IMR-90 (cell line): ENCODE data around the gene ARPC4. TPM values are rescaled to one million over a fixed set of nuclear protein-coding genes. Genes with fewer than 3 reads are reported as not detected.

Experiments used
- ATAC-seq: fragments of 200-7000 bp; cut with Tn5 transposase; 2 replicates; pipeline ENCODE4 v1.9.1; 2020; ENCODE audit warnings: low read depth, mild to moderate bottlenecking, moderate library complexity
- BruUV-seq: library from RNA; stranded (reverse); fragments of 400-500 nt; replicated peaks from 2 replicates; lab custom pipeline; 2021; lab: Mats Ljungman, UMichigan
- CTCF ChIA-PET: fragments of 300-600 bp; formaldehyde crosslinking; extraction: SDS; loops from one replicate; lab custom pipeline; 2021; ENCODE audit warnings: antibody characterized with exemption; lab: Yijun Ruan, JAX
- POLR2A ChIA-PET: fragments of 300-600 bp; sonication (Branson Sonifier 250); formaldehyde crosslinking; loops from one replicate; lab custom pipeline; 2022; ENCODE audit warnings: antibody characterized with exemption; ENCODE audit not compliant: unreplicated experiment; lab: Charles Lee
- DNase-seq: peaks from one replicate; pipeline ENCODE4 v3.0.0; 2013
- H2AFZ ChIP-seq: replicated peaks from 2 replicates; pipeline ENCODE3; 2013; ENCODE audit warnings: low read length, mild to moderate bottlenecking; ENCODE audit not compliant: poor library complexity
- H2AK5ac ChIP-seq: 2 replicates; pipeline ENCODE4 v1.6.1; 2013; ENCODE audit warnings: low read depth, low read length, inconsistent platforms
- H2AK9ac ChIP-seq: replicated peaks from 2 replicates; pipeline ENCODE3; 2013; ENCODE audit warnings: mild to moderate bottlenecking, low read depth, low read length, moderate library complexity; ENCODE audit not compliant: poor library complexity
- H2BK120ac ChIP-seq: 2 replicates; pipeline ENCODE4 v1.6.1; 2013; ENCODE audit warnings: low read depth, low read length, inconsistent platforms
- H2BK15ac ChIP-seq: 3 replicates; pipeline ENCODE4 v1.6.1; 2013; ENCODE audit warnings: low read depth, low read length, inconsistent platforms
- H2BK20ac ChIP-seq: 2 replicates; pipeline ENCODE4 v1.6.1; 2013; ENCODE audit warnings: low read depth, mild to moderate bottlenecking, inconsistent platforms, low read length, moderate library complexity
- H2BK5ac ChIP-seq: 2 replicates; pipeline ENCODE4 v1.6.1; 2013; ENCODE audit warnings: mild to moderate bottlenecking, low read depth, low read length, inconsistent platforms; ENCODE audit not compliant: poor library complexity, severe bottlenecking
- H3K14ac ChIP-seq: replicated peaks from 2 replicates; pipeline ENCODE4 v1.6.1; 2013; ENCODE audit warnings: low read depth, low read length, inconsistent platforms
- H3K18ac ChIP-seq: 2 replicates; pipeline ENCODE4 v1.6.1; 2013; ENCODE audit warnings: low read depth, low read length, control low read depth
- H3K23ac ChIP-seq: 2 replicates; pipeline ENCODE4 v1.6.1; 2013; ENCODE audit warnings: low read depth, low read length, inconsistent platforms
- H3K27ac ChIP-seq: 2 replicates; pipeline ENCODE4 v1.5.1; 2013; ENCODE audit warnings: mild to moderate bottlenecking, control low read depth, low read length; ENCODE audit not compliant: insufficient read depth
- H3K27me3 ChIP-seq: 2 replicates; pipeline ENCODE4 v1.6.1; 2013; ENCODE audit warnings: low read length; ENCODE audit not compliant: control insufficient read depth, insufficient read depth
- H3K36me3 ChIP-seq: 2 replicates; pipeline ENCODE4 v1.6.1; 2013; ENCODE audit warnings: low read length, mixed read lengths; ENCODE audit not compliant: control insufficient read depth, insufficient read depth
- H3K4ac ChIP-seq: 2 replicates; pipeline ENCODE4 v1.6.1; 2013; ENCODE audit warnings: low read depth, low read length, inconsistent platforms
- H3K4me1 ChIP-seq: 2 replicates; pipeline ENCODE4 v1.6.1; 2013; ENCODE audit warnings: low read length, mixed read lengths; ENCODE audit not compliant: control insufficient read depth, insufficient read depth
- H3K4me2 ChIP-seq: 2 replicates; pipeline ENCODE4 v1.6.1; 2013; ENCODE audit warnings: low read depth, mild to moderate bottlenecking, control low read depth, low read length, moderate library complexity
- H3K4me3 ChIP-seq: 2 replicates; pipeline ENCODE4 v1.5.1; 2013; ENCODE audit warnings: low read depth, mild to moderate bottlenecking, control low read depth, low read length, moderate library complexity; ENCODE audit not compliant: insufficient read depth
- H3K56ac ChIP-seq: 2 replicates; pipeline ENCODE4 v1.6.1; 2013; ENCODE audit warnings: low read length, inconsistent platforms; ENCODE audit not compliant: insufficient read depth; ENCODE audit errors: extremely low read depth
- H3K79me1 ChIP-seq, 2 experiments: 2 replicates each; pipeline ENCODE4 v1.6.1; 2013; ENCODE audit warnings: low read length in 2 of 2, inconsistent platforms in 1 of 2, low read depth in 1 of 2
- H3K9ac ChIP-seq: 2 replicates; pipeline ENCODE4 v1.6.1; 2013; ENCODE audit warnings: low read depth, low read length, control low read depth
- H3K9me1 ChIP-seq: 2 replicates; pipeline ENCODE4 v1.6.1; 2013; ENCODE audit warnings: low read length, inconsistent platforms; ENCODE audit not compliant: insufficient read depth
- H3K9me3 ChIP-seq: 2 replicates; pipeline ENCODE4 v1.6.1; 2013; ENCODE audit warnings: low read length; ENCODE audit not compliant: control insufficient read depth, insufficient read depth
- H4K20me1 ChIP-seq: 2 replicates; pipeline ENCODE4 v1.6.1; 2013; ENCODE audit warnings: low read length, inconsistent platforms; ENCODE audit not compliant: insufficient read depth
- H4K5ac ChIP-seq: 2 replicates; pipeline ENCODE4 v1.6.1; 2013; ENCODE audit warnings: mild to moderate bottlenecking, low read depth, low read length, control low read depth
- H4K8ac ChIP-seq, 2 experiments: 2 replicates each; pipeline ENCODE4 v1.6.1; 2013; ENCODE audit warnings: low read depth in 2 of 2, low read length in 2 of 2, control low read depth in 1 of 2, inconsistent platforms in 1 of 2
- H4K91ac ChIP-seq: 2 replicates; pipeline ENCODE4 v1.6.1; 2013; ENCODE audit warnings: low read depth, low read length, inconsistent platforms; ENCODE audit not compliant: insufficient read depth
- BHLHE40 ChIP-seq: fragments of 150-350 bp; IDR thresholded peaks from 2 replicates; pipeline ENCODE4 v1.6.1; 2016; ENCODE audit warnings: mild to moderate bottlenecking, low read depth, low read length
- CEBPB ChIP-seq: IDR thresholded peaks from 2 replicates; pipeline ENCODE4 v1.6.1; 2012; ENCODE audit warnings: low read depth, low read length, improper control_type of control experiment
- CHD1 ChIP-seq: IDR thresholded peaks from 2 replicates; pipeline ENCODE4 v1.6.1; 2012; ENCODE audit warnings: low read depth, low read length, improper control_type of control experiment
- CTCF ChIP-seq: conservative IDR thresholded peaks from 2 replicates; pipeline ENCODE4 v1.5.1; 2012; ENCODE audit warnings: mild to moderate bottlenecking, low read depth, low read length, improper control_type of control experiment
- ELK1 ChIP-seq: fragments of 150-350 bp; IDR thresholded peaks from 2 replicates; pipeline ENCODE4 v1.6.1; 2016; ENCODE audit warnings: low read depth, mild to moderate bottlenecking, low read length, moderate library complexity, borderline replicate concordance
- FOS ChIP-seq: fragments of 150-350 bp; IDR thresholded peaks from 2 replicates; pipeline ENCODE4 v1.6.1; 2016; ENCODE audit warnings: low read depth, low read length
- MAFK ChIP-seq: IDR thresholded peaks from 2 replicates; pipeline ENCODE4 v1.6.1; 2012; ENCODE audit warnings: low read depth, low read length, improper control_type of control experiment
- MAZ ChIP-seq: IDR thresholded peaks from 2 replicates; pipeline ENCODE4 v1.6.1; 2012; ENCODE audit warnings: low read depth, mild to moderate bottlenecking, low read length, improper control_type of control experiment, moderate library complexity, borderline replicate concordance
- MXI1 ChIP-seq: IDR thresholded peaks from 2 replicates; pipeline ENCODE4 v1.6.1; 2012; ENCODE audit warnings: low read depth, mild to moderate bottlenecking, low read length, moderate library complexity, borderline replicate concordance
- NFE2L2 ChIP-seq: fragments of 150-350 bp; IDR thresholded peaks from 2 replicates; pipeline ENCODE4 v1.6.1; 2016; ENCODE audit warnings: low read depth, mild to moderate bottlenecking, low read length
- POLR2A ChIP-seq: IDR thresholded peaks from 2 replicates; pipeline ENCODE4 v1.6.1; 2012; ENCODE audit warnings: mild to moderate bottlenecking, low read depth, low read length
- RAD21 ChIP-seq: IDR thresholded peaks from 2 replicates; pipeline ENCODE4 v1.6.1; 2012; ENCODE audit warnings: low read length, improper control_type of control experiment
- RCOR1 ChIP-seq: IDR thresholded peaks from 2 replicates; pipeline ENCODE4 v1.6.1; 2012; ENCODE audit warnings: mild to moderate bottlenecking, low read length, improper control_type of control experiment; ENCODE audit not compliant: insufficient replicate concordance
- RFX5 ChIP-seq: IDR thresholded peaks from 2 replicates; pipeline ENCODE4 v1.8.0; 2012; ENCODE audit warnings: low read depth, mild to moderate bottlenecking, low read length, moderate library complexity
- SMC3 ChIP-seq: fragments of 150-350 bp; IDR thresholded peaks from 2 replicates; pipeline ENCODE4 v1.6.1; 2016; ENCODE audit warnings: low read depth, mild to moderate bottlenecking, antibody characterized with exemption, low read length, moderate library complexity
- WGBS, 2 experiments: methylation state at CpG; one replicate each; pipeline versions ENCODE4 v1.1.5 to v1.1.7; 2013; ENCODE audit warnings: missing lambda C conversion rate in 2 of 2; ENCODE audit not compliant: insufficient read length in 1 of 2; ENCODE audit errors: extremely low coverage in 2 of 2; 5-methylcytosine and 5-hydroxymethylcytosine counted together
- dilution Hi-C: fragments of 300-500 bp; cut with HindIII; formaldehyde crosslinking; loops from one replicate; pipeline ENCODE4 v1.14.3; 2018; ENCODE audit warnings: low sequenced_read_pairs; ENCODE audit not compliant: unreplicated experiment
- in situ Hi-C: fragments of 300-500 bp; cut with MboI; formaldehyde crosslinking; loops from 3 replicates; pipeline ENCODE4 v1.14.3; 2019; ENCODE audit warnings: low sequenced_read_pairs, inconsistent platforms, mixed read lengths
- intact Hi-C: fragments of 100-400 bp; cut with micrococcal nuclease; formaldehyde crosslinking; loops from 2 replicates; pipeline ENCODE4 v1.10.0; 2022
- polyA plus RNA-seq, 3 experiments: library from polyadenylated mRNA; depleted of rRNA; stranded (reverse); fragments of >200 nt; gene quantifications; 2 replicates each; pipeline ENCODE4 v1.2.3, GENCODE V29; 2012; ENCODE audit warnings: low replicate concordance in 1 of 3
- total RNA-seq: library from RNA; depleted of rRNA; stranded (reverse); fragments of >200 nt; gene quantifications from 2 replicates; pipeline ENCODE4 v1.2.3, GENCODE V29; 2012
- TF ChIP-seq, protein P1 (sequence below): fragments of 150-350 bp; IDR thresholded peaks from 2 replicates; pipeline ENCODE4 v1.6.1; 2017; ENCODE audit warnings: mild to moderate bottlenecking, antibody characterized with exemption, low read length, low read depth

Gene ARPC4
- total and polyA plus RNA-seq, 2 of the 4 experiments (the other 2 are of a cell fraction), result 188 to 383 TPM

- no peak overlapping the region for H2AK5ac ChIP-seq
- peaks cover 36% of the 10 kb centered on the region for H3K36me3 ChIP-seq
- H3K14ac ChIP-seq, result no peak overlapping the region
- no peaks in the 10 kb centered on the region for H3K27me3 ChIP-seq
- peaks cover 9% of the 10 kb centered on the region; the same call in 1 of the 2 replicates for H3K9me1 ChIP-seq
- DNase-seq, result no peak
- no peaks in the 10 kb centered on the region for H4K20me1 ChIP-seq
- no peak overlapping the region for H4K8ac ChIP-seq
- CTCF ChIA-PET, result no interaction called here
- no peak overlapping the region for H3K27ac ChIP-seq
- H3K23ac ChIP-seq, result no peak overlapping the region
- no peak overlapping the region for H3K4me2 ChIP-seq
- no peak overlapping the region for H4K91ac ChIP-seq
- TF ChIP-seq MXI1, result no peak
- TF ChIP-seq CTCF, result no peak
- no peak for TF ChIP-seq SMC3
- TF ChIP-seq RCOR1, result no peak
- no peak for TF ChIP-seq RAD21
- TF ChIP-seq RFX5, result no peak
- no peak for TF ChIP-seq CEBPB
- TF ChIP-seq MAFK, result no peak
- TF ChIP-seq BHLHE40, result no peak
- TF ChIP-seq, protein P1, sequence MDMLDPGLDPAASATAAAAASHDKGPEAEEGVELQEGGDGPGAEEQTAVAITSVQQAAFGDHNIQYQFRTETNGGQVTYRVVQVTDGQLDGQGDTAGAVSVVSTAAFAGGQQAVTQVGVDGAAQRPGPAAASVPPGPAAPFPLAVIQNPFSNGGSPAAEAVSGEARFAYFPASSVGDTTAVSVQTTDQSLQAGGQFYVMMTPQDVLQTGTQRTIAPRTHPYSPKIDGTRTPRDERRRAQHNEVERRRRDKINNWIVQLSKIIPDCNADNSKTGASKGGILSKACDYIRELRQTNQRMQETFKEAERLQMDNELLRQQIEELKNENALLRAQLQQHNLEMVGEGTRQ, result no peak
- TF ChIP-seq MAZ, result no peak
- no peak for TF ChIP-seq FOS
- TF ChIP-seq CHD1, result no peak
- TF ChIP-seq POLR2A, result no peak
- no peak for TF ChIP-seq ELK1
- TF ChIP-seq NFE2L2, result no peak
- no peak overlapping the region for H3K18ac ChIP-seq
- WGBS, 2 experiments, result no CpG with 5 or more reads among the region's 4 CpGs
- no peak overlapping the region for H2BK15ac ChIP-seq
- H3K4me1 ChIP-seq, result peaks cover 3% of the 10 kb centered on the region
- peaks cover 3% of the 10 kb centered on the region in 2 experiments; a peak in 2 of 4 replicates for H3K79me1 ChIP-seq
- no peak overlapping the region for H4K5ac ChIP-seq
- no peak overlapping the region for H3K4ac ChIP-seq
- intact Hi-C loops (no loop called here), in situ Hi-C loops (no loop called here), dilution Hi-C loops (no loop called here)
- no peak overlapping the region for H3K56ac ChIP-seq
- no peak for ATAC-seq
- no peak overlapping the region for H2AFZ ChIP-seq
- no peak overlapping the region for H3K4me3 ChIP-seq
- H2BK20ac ChIP-seq, result no peak overlapping the region
- H2BK120ac ChIP-seq, result no peak overlapping the region
- H3K9me3 ChIP-seq, result no peaks in the 10 kb centered on the region
- H3K9ac ChIP-seq, result no peak overlapping the region
- BruUV-seq, result no TSS peak
- H2AK9ac ChIP-seq, result no peak overlapping the region
- POLR2A ChIA-PET, result no interaction called here
- H2BK5ac ChIP-seq, result no peak overlapping the region
Measured at GRCh38 chr3:9780910-9781309, 12.0 kb upstream of the ARPC4 start.
